HCT116 (cell line): ENCODE data around the gene MMD.

Source experiments
- CTCF ChIP-seq, 3 experiments: fragments of 200-600 bp in 1 of 3; sonication (generic) in 1 of 3; IDR thresholded peaks in 2 of 3; conservative IDR thresholded peaks in 1 of 3; 2 replicates each; pipeline ENCODE4 v1.5.1; 2012 to 2017; ENCODE audit warnings: low read depth in 2 of 3, low read length in 2 of 3, antibody characterized with exemption in 1 of 3, borderline replicate concordance in 1 of 3, control low read depth in 1 of 3, mild to moderate bottlenecking in 1 of 3, mixed read lengths in 1 of 3, mixed run types in 1 of 3, moderate library complexity in 1 of 3; ENCODE audit not compliant: insufficient read depth in 1 of 3
- ELF1 ChIP-seq: IDR thresholded peaks from 2 replicates; pipeline ENCODE4 v1.6.1; 2012; ENCODE audit warnings: low read depth, borderline replicate concordance
- EZH2 ChIP-seq: fragments of 200-600 bp; sonication (generic); IDR thresholded peaks from 2 replicates; pipeline ENCODE4 v1.6.1; 2017; ENCODE audit warnings: antibody characterized with exemption, mixed run types
- JUND ChIP-seq: IDR thresholded peaks from 2 replicates; pipeline ENCODE4 v1.6.1; 2012
- POLR2A ChIP-seq: IDR thresholded peaks from 2 replicates; pipeline ENCODE4 v1.7.0; 2011; ENCODE audit warnings: borderline replicate concordance; ENCODE audit not compliant: insufficient read depth, insufficient read length; ENCODE audit errors: extremely low read depth
- POLR2AphosphoS5 ChIP-seq: IDR thresholded peaks from 2 replicates; pipeline ENCODE4 v1.6.1; 2011; ENCODE audit warnings: mild to moderate bottlenecking, low read depth, low read length, moderate library complexity
- RAD21 ChIP-seq: IDR thresholded peaks from 2 replicates; pipeline ENCODE4 v1.6.1; 2012; ENCODE audit warnings: low read depth, mild to moderate bottlenecking
- REST ChIP-seq: IDR thresholded peaks from 2 replicates; pipeline ENCODE4 v1.6.1; 2012; ENCODE audit warnings: low read depth
- SIN3A ChIP-seq: IDR thresholded peaks from 2 replicates; pipeline ENCODE4 v1.6.1; 2012; ENCODE audit warnings: low read depth
- SP1 ChIP-seq: IDR thresholded peaks from 2 replicates; pipeline ENCODE4 v1.6.1; 2012; ENCODE audit warnings: low read depth
- ZBTB33 ChIP-seq: IDR thresholded peaks from 2 replicates; pipeline ENCODE4 v1.6.1; 2011; ENCODE audit warnings: mild to moderate bottlenecking, low read length, moderate library complexity; ENCODE audit not compliant: insufficient replicate concordance; ENCODE audit errors: extremely low read depth

- TF ChIP-seq SIN3A (no peak), CTCF (IDR thresholded peaks at IDR 0.05 in 2 of 3, conservative IDR thresholded peaks at IDR 0.05 in 1 of 3; ENCODE audit: borderline replicate concordance in 1 of 3, insufficient read depth in 1 of 3, low read depth in 2 of 3, low read length in 2 of 3) (no peak), POLR2A (no peak), POLR2AphosphoS5 (no peak), EZH2 (no peak), ELF1 (no peak), REST (no peak), SP1 (no peak), ZBTB33 (no peak), JUND (no peak), RAD21 (no peak)
These were observed 5.9 kb upstream of the MMD start for GRCh38 chr17:55427587-55427882.
